Measurements from ENCODE around the gene SENP2.

DNA sequence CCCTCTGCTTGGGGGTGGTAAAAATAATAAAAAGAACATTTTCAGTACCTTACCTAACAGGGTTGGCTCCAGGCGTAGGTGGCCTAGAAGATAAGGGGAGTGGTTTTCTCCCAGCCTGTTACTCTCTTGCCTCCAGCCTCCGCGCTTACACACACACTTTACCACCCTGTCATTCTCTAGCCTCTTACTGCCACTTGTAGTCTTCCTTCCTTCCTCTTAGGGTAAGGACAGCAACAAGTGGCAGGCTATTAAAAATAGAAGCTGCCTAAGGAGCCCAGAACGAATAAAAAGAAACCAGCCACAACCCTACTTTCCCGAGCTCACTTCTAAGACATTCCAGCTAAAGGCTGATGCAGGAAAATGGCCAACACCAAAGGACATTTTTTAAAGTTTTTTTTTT lies 24.1 kb upstream of the SENP2 start:
- TF ChIP-seq, protein P1, sequence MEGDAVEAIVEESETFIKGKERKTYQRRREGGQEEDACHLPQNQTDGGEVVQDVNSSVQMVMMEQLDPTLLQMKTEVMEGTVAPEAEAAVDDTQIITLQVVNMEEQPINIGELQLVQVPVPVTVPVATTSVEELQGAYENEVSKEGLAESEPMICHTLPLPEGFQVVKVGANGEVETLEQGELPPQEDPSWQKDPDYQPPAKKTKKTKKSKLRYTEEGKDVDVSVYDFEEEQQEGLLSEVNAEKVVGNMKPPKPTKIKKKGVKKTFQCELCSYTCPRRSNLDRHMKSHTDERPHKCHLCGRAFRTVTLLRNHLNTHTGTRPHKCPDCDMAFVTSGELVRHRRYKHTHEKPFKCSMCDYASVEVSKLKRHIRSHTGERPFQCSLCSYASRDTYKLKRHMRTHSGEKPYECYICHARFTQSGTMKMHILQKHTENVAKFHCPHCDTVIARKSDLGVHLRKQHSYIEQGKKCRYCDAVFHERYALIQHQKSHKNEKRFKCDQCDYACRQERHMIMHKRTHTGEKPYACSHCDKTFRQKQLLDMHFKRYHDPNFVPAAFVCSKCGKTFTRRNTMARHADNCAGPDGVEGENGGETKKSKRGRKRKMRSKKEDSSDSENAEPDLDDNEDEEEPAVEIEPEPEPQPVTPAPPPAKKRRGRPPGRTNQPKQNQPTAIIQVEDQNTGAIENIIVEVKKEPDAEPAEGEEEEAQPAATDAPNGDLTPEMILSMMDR (IDR thresholded peaks at IDR 0.05), result no peak
- TF ChIP-seq POLR2A (IDR thresholded peaks at IDR 0.05), result no peak
